HG03175 (cell line): ENCODE results near the gene ESRRG.

Experiments
- ATAC-seq: cut with Tn5 transposase; IDR thresholded peaks from one replicate; pipeline ENCODE4 v1.9.1; 2021; ENCODE audit warnings: mild to moderate bottlenecking, moderate library complexity; ENCODE audit not compliant: unreplicated experiment

ESRRG gene

DNA sequence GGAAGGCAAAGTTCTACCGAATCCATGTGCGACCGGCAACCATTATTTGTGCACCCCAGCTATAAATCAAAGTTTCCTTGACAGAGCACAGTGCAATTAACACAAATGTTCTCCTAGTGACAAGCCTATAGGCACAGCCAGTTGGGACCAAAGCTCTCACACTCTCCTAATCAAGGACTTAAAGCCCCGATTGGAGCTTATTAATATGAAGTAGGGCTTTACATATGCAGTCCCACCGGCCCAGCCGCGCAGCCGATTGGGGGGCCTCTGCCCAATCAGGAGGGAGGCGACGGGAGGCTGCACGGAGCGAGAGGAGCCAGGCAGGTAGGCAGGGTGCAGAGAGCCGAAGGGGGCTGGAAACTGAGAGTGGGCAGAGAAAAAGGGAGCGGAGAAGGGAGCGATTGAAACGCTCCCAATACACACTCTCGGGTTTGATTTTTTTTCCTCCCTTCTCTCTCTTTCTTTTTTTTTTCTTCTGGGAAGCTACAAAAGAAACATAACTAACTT lies at the start of gene ESRRG:
Gene ESRRG, minus strand, starts transcription at position 156 of the 507 bp plus-strand sequence. Its CDS starts 130 bp downstream, at position 26.
- ATAC-seq = no peak

DNA sequence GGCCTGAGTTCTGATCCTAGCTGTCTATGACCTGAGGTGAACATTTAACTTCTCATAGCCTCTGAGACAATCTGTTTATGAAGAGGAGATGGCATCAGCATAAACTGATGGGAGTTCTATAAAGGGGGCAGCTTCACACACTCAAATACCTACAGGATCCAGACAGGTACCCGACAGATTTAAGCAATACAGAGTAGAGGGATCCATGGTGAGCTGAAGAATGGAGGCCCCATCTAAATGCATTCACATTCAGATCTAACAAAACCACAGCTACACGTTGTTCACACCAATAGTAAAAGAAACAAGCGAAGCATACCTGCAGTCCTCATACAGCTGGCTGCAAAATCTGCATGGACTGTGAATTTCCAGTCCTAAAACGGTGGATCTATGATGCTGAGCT lies 48.7 kb upstream of the ESRRG start:
- ATAC-seq = no peak

DNA sequence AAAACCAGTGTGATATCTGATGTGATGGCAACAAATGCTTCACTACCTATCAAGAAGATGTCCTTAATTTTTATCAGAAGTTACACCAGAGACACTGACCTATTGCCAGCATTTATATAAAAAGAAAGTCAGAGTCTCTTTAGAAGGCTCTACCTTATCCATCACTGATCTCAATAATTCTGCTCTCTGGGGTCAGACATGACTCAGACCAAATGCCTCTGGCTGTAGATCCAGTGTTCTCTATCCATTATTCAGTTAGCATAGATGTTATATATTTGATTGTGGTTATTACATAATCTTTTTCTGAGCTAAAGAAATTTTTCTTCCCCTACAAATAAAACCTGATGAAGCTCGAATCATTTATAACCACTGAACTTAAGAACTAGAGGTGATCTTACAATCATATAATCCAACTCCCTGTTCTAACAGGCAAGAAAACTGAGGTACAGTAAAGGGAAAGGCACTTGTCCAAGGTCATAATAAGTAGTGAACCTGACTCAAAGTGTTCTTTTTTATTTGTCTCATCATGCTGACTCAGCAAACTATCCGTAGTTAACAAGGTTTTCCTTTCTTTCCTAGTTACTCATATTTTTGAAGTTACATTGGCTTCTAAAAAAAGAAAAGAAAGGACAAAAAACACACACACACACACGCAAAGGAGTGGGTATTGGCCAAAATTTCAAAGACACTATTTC lies 43.6 kb upstream of the ESRRG start:
- no peak for ATAC-seq

DNA sequence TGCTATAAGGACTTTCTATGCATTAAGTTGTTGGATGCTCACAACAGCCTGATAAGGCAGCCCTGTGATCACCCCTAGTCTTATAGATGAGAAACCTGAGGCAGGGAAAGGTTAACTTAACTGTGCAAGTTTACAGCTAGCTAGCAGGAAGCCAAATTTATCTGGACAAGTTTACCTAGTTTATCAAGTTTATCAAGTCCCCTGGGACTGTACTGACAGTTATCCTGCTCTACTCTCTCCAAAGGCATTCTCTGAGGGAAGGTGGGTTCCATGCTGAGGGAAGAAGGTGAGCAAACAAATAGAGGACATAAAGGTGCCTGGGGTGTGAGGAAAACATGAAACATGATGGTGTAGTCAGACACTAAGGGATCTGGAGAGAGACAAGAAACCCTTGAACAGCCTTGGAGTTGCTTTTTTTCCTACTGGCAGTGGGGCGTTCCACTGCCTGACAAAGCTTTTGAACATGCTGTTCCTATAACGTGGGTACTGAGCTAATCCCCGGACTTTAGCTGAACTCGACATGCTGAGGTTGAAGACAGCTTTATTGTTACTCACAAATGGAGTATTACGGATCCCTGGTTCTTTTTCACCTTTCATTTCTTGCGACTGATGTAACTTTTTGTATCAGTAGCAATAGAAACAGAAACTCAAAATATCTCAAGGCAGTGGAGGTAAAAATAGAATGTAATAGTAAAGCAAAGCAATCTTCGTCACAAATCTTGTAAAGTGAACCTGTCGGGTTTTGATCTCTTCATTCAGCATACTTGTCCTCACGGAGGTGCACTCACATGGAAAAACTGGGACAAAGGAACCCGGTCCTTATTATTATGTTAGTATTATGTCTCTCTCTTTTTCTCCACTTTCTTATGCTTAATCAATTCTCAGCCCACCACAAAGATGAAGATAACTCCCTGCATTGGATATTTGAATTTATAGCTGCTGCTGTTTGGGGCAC lies 42.4 kb upstream of the ESRRG start:
- no peak for ATAC-seq

DNA sequence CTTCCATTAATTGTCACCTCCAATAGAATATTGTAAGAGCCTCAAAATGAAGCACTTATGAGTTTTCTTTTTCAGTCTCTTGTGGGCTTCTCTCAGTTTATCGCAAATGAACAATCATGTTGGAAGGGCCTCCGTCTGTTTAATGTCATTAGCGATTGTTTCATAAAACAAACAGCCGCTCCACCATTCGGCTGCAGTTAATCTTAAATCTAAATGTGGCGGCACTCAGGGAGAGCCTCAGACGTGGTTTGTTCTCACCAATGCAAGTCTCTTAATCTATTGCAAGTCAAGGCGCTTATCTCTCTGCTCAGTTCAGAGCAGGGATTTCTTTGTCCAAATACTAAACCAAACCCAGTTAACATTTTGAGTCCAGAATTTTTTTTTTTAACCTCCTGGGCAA lies 34.9 kb upstream of the ESRRG start:
- no peak for ATAC-seq

DNA sequence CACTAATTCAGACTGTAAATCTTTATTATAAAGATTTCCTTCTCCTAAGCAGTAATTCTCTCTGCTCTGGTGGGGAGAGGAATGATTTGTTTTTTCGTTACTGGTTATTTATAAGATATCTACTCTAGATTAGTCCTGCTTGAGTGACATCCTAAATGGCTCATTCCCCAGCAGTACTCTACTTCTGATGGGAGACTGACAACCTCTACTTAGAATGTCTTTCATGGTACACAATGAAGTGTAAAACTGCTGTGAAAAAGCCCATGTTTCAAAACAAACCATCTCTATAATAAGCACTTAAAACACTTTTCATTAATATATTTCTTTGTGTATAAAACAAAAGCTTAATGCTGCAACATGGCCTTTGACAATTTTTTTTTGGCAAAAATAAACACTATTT lies 33.9 kb upstream of the ESRRG start:
- no peak for ATAC-seq

DNA sequence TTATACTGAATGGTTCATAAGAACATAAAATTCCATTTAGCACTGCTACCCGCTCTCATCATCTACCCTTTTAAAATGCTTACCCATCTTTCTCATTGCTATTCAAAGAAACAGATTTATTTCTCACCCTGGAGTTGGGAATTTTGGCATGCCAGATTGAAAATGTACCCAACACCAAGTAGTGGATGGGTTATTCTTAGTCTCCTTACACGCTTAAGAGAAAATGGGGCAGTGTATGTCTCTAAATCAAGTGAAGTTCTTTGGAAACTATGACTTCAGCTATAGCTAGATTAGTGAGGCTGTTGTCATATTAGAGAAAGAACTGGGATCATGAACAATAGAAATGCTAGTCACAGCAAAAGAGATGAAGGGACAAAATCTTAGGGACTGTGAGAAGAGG lies 27.7 kb upstream of the ESRRG start:
- ATAC-seq = no peak

DNA sequence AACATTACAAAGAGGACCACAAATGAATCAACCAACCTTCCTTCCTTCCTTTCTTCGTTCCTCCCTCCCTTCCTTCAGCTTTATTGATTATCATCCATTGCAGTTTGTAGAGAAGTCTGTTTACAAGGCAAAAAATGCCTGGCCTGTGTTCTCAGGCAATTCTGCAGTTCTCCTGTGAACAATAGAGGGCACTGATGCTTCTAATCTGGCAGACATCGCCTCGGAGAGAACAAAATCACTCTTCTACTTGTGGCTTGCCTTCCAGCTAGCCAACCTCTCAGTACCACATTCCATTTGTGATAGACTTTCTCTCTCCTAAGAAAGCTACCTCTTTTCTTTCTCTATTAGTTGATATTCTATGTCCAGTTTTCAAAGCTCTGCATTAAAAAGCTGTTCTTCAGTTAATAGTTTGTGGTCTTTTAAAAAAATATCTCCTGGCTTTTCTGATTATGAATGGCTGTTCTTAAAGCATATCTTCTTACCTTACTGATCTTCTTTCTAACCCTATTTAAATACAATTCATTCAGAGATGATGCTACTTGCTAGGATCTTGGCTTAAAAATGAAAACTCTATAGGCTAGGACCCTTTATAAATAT lies 26.9 kb upstream of the ESRRG start:
- ATAC-seq = no peak

DNA sequence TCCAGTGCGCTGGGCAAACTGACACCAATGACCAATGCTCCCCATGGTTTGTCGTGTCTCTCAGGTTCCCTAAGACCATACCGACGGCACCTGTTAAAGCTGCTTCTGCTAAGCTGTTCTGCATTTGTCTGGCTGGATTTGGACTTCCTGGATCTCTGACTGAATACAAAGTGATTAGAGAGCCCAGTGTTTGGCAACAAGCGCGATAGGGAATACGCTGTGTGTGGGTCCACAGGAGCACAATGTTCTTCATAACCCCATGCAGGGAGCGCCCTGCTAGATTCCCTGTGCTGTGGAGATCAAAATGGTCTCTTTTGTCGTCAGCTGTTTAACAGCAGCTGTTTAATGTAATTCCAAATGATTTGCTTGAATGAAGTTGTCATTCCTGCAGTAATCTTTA lies 26.0 kb upstream of the ESRRG start:
- ATAC-seq = no peak

DNA sequence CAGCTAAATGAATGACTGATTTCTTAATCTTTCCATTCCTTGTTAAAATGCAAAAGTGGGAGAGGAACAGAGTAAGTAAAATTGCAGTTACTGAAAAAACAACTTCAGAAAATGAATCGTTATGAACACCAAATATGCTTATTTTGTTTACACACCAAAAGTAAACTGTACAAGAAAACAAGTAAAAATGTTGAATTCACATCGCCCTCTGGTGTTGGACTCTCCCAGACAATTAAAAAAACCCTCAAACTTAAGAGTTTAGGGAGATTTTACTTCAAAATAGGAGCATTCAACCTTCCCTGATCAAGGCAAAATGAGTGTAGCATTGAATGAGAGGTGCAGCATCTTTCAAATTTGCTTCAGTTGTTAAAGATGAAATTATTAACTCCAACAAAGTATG lies 19.4 kb upstream of the ESRRG start:
- no peak for ATAC-seq

DNA sequence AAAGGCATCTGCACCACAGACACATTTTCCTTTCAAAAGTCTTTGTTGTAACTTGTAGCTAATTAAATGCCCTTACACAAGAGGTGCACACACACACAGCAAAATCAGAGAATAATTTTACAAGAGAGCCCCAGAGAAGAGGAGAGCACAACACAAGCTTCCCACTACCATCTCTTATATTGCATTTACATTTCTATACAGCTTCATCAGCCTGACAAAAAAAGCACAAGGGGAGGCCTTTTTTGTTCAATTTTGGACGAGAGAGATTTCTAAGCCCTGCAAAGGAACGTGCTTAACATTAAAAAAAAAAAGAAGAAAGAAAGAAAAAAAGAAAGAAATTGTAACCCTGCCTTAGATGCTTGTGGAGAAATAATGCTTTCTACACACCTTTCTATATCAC lies 17.1 kb upstream of the ESRRG start:
- no peak for ATAC-seq

DNA sequence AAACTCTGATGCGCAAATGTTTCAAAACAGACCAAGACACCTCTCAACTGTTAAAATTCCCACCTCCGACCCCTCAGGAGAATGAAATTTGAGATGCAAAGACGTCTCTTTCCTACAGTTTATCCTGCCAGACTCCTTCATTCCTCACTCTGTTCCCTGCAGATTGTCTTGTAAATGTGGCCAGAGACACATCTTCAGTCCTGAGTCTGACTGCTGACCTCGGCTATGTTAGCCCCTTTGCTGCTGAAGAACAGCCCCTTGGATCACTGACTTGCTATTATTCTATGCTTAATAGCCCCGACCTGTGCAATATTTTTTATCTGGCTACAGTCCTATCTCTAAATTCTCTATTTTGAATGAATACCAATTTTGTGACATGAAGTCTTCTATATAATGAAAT lies 16.6 kb upstream of the ESRRG start:
- ATAC-seq = no peak

DNA sequence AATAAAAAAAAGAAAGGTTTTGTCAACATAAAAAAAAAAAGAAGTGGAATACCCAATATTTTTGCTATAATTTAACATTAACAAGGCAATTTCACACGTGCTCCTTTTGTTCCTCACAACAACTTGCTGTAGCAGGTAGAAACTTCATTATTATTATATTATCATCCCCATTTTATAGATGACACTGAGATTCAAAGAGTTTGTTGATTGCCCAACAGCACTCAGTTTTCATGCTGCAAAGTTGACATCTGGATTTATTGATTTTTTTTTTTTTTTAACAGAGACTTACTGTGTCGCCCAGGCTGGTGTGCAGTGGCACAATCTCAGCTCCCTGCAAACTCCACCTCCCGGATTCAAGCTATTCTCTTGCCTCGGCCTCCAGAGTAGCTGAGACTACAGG lies 8.9 kb upstream of the ESRRG start:
- ATAC-seq = no peak

DNA sequence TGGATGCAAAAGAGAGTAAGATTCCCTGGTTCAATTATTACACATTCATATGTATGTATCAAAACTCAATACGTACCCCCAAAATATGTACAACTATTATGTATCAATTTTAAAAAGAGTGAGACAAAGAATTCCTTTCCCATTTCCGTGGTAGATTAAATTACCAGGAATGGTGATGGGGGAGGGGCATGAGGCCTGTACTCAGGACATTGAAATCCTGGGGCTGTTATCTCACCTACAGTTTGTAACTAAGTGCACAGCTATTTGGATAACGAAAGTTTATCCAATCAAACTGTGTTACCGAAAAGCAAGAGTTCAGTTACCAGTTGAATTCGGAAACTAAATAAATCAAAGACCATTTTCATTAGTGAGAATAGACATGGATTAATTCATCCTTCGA lies 8.3 kb upstream of the ESRRG start:
- no peak for ATAC-seq

DNA sequence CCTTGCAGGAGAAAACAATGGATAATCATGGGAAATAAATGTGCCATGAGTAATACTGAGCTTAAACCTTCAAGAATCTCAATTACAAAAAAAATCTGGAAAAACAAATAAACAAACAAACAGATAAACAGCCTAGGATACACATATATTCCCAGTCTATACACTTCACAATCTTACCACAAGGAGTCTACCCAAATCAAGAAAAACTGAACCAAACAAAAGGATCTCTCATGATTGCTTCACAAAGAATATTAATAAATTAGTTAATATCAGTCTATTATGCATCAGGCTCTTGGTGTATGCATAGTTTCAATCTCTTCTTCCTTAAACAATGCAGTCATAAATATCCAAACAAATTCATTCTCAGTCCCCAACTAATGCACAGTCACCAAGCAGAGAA lies 3.2 kb upstream of the ESRRG start:
- ATAC-seq = no peak

DNA sequence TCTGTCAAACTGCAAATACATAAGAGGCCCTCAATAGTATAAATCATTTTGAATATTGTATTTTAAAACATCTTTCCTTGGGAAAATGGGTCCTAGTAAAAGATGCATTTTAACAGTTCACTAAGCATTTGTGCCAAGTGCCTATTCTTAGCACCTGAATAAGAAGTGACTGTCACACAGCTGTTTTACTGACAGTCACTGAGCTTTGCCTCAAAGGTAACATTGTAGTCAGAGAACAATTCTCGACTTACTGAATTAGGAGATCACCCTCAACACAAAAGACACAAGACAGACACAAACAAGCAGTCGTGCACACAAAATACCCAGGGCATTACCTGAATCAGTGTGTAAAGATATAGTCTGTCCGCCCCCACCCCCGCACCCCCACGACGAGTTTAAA lies 408 bp downstream of the ESRRG start:
- ATAC-seq = no peak

DNA sequence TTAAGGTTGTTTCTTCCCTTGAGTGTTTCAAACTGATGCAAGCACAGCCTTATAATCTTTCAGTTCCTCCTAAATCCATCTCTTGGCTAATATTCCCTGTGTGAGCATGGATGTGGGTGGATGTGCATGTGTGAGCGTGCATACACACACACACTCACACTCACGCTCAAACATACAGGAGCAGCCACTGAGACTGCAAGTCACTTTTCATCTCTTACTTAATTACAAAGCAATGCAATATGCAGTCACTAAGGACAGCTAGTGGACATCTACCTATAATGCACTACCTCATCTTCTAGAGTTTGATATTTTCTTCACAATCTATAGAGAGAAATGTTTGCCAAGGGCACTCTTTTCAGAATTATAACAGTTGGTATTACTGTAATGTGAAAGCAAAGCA lies 1.4 kb downstream of the ESRRG start:
- ATAC-seq = no peak

DNA sequence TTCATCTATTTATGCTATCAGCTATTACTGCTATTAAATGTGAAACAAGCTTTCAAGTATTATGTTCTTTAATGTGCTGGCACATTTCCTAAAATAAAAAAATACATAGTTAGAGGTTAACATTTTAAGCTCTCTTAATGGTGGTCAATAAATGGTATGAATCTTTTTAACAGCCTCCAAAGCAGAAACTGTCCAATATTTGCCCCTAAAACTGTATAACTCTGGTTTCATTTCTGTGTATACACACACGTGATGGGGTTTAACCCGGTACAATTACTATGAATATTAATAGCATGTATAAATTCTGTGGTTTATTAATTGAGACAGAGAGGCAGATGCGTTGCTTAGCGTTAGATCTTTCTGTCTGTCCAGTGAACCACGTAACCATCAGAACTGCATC lies 2.2 kb downstream of the ESRRG start:
- no peak for ATAC-seq

DNA sequence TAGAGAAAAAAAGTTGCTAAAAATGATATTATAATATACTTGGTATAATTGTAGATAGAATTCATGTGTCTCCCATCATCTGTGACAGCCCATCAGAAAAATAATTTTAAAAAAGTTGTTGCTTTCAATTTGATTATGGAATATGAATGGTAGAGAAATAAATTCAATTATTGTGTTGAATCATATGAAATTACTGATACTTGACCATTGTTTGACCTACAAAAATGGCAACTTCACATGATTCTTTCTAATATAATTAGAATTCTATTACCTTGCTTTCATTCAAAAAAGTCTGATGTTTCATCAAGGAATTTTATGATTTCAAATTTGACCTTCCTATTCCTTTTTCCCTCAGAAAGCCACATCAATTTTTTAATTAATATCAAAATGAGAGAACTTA lies 11.5 kb downstream of the ESRRG start:
- no peak for ATAC-seq

DNA sequence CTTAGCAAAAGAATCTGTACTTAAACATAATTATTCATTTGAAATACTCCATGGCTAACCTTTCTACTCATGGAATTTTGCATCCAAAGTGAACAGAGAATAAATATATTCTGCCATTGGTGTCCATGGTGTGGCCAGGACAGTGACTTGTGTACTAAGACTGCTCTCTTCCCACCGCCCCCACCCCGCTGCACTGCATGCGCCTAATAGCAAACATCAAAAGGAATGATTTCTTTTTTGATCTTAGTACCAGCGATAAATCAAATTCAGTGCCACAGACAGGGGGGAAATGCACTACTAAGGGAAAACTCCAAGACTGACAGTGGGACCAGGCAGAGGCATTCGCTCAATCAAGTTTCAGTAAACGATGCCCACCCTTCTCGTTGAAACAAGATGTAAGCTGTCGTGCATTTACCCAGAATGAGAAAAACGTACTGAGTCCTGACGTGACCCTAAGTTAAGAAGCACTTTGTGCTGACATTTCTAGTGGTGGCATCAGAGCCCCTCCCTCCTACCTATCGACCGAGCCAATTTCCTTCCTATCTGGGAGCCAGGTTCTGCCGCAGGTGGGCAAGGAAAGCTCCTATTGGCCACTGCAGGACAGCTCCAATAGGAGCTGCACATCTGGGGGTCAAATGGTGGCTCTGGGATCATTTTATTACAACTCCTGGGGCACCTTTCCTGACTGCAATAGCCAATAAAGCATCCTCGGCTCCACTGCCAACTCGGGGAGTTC lies 12.5 kb downstream of the ESRRG start:
- ATAC-seq = no peak

DNA sequence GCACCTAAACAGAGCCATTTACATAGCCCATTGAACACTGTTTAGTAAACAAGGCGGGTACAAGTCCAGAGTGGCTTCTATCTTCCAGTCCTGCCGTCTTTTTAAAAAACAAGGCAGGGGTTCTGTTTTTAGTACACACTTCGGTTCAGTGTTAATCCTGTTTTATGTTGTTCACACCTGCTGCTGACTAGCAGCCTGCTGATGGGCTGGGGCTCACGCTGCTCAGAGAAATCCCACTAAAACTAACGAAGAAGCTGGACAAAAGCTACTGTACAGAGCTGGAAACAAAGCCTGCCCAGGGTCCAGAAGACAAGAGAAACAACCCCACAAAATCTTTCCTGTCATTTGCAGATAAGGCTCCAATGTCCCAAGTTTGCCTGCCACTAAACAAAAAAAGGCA lies 13.2 kb downstream of the ESRRG start:
- no peak for ATAC-seq
